ENCODE results near the gene MMRN1.

The MMRN1 gene, protein sequence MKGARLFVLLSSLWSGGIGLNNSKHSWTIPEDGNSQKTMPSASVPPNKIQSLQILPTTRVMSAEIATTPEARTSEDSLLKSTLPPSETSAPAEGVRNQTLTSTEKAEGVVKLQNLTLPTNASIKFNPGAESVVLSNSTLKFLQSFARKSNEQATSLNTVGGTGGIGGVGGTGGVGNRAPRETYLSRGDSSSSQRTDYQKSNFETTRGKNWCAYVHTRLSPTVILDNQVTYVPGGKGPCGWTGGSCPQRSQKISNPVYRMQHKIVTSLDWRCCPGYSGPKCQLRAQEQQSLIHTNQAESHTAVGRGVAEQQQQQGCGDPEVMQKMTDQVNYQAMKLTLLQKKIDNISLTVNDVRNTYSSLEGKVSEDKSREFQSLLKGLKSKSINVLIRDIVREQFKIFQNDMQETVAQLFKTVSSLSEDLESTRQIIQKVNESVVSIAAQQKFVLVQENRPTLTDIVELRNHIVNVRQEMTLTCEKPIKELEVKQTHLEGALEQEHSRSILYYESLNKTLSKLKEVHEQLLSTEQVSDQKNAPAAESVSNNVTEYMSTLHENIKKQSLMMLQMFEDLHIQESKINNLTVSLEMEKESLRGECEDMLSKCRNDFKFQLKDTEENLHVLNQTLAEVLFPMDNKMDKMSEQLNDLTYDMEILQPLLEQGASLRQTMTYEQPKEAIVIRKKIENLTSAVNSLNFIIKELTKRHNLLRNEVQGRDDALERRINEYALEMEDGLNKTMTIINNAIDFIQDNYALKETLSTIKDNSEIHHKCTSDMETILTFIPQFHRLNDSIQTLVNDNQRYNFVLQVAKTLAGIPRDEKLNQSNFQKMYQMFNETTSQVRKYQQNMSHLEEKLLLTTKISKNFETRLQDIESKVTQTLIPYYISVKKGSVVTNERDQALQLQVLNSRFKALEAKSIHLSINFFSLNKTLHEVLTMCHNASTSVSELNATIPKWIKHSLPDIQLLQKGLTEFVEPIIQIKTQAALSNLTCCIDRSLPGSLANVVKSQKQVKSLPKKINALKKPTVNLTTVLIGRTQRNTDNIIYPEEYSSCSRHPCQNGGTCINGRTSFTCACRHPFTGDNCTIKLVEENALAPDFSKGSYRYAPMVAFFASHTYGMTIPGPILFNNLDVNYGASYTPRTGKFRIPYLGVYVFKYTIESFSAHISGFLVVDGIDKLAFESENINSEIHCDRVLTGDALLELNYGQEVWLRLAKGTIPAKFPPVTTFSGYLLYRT

DNA sequence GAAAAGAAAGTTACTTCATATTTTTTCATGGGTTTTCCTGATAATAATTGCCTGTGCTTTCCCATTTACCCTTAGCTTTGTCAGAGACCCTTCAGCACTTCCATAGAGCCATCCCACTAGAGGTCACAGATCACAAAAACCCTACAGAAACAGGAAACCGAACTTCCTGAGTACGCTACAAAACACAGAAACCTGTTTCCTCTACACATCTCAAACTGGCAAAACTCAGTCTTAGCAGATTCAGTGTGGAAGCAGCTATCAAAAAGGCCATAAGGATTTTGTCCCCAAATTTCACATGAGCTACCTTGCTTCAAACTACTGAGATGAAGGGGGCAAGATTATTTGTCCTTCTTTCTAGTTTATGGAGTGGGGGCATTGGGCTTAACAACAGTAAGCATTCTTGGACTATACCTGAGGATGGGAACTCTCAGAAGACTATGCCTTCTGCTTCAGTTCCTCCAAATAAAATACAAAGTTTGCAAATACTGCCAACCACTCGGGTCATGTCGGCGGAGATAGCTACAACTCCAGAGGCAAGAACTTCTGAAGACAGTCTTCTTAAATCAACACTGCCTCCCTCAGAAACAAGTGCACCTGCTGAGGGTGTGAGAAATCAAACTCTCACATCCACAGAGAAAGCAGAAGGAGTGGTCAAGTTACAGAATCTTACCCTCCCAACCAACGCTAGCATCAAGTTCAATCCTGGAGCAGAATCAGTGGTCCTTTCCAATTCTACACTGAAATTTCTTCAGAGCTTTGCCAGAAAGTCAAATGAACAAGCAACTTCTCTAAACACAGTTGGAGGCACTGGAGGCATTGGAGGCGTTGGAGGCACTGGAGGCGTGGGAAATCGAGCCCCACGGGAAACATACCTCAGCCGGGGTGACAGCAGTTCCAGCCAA is at the start of gene MMRN1:
TSS of gene MMRN1 (plus strand) at position 206 of the 902 bp plus-strand sequence. CDS start at position 324, 118 bp downstream.
- DNase-seq (ENCODE audit: low spot score): no peak

DNA sequence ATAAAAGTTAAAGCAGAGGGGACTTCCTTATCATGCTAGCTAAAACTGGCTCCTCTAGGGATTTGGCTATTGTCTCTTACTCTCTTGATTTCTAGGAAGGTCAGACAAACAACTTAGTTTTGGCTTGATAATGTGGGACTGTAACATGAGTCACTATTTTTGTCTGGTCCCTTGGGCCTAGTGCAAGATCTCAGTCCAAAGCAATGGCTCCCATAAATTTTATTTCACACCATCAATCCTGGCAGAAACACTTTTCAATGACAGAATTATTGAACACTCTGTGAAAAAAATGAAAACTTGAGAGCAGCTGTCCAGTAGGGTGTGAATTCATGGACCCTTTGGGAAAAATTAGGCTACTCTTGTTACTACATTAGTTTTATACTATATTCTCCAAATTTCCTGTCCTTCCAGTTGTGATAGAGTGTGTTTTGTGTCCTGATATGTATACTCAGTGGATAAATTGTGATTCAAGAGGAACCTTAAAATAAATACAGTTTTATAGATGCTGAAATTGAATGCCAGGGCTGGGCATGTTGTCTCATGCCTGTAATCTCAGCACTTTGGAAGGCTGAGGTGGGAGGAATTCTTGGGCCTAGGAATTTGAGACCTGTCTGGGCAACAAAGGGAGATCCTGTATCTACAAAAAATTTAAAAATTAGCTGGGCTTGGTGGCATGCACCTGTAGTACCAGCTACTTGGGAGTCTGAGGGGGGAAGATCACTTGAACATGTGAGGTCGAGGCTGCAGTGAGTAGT is 46.9 kb upstream of the MMRN1 start:
- no peak for DNase-seq (ENCODE audit: low spot score)

- DNase-seq (ENCODE audit: low spot score): no peak
Measured at GRCh38 chr4:89855236-89855635, 39.4 kb upstream of the MMRN1 start.

DNA sequence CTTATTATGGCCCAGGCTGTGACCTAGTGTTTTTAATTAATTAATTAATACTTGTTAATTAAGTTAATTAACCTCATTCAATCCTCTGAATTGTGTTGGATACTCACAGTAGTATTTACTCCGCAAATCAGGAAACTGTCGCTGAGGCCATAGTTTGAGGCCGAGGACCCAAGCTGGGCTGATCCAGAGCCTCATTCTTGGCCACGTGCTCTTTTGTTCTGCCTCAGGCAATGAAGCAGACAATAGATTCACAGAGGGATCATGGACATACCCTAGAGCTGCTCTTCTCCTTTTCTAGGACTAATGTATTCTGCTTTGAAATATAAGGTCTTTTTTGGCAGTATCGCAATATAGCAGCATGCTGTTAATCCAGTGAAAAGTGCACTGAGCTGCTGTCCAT is 33.7 kb upstream of the MMRN1 start:
- DNase-seq (ENCODE audit: low spot score): no peak

DNA sequence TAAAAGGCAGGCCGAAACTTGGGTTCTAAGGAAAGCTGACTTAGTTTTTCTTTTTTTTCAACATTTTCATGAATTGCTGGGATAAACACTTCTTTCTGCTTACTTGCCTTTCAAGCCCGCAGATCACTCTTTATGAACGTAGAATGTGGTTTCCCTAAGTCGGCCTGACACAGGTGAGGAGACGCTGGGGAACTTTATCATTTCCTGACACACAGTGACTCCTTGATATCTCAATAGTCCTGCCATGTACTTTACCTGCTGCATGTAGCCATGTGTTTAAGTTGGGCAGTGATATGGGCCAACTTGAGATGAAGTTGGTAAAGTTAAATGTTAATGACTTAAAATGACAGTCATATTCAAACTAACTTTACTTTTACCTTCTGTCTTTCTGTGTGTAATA is 31.1 kb upstream of the MMRN1 start:
- DNase-seq (ENCODE audit: low spot score): no peak

- no peak for DNase-seq (ENCODE audit: low spot score)
Measured at GRCh38 chr4:89868276-89868675, 26.4 kb upstream of the MMRN1 start.

GRCh38 chr4:89868999-89869589 is 25.6 kb upstream of the MMRN1 start:
- DNase-seq (ENCODE audit: low spot score): no peak

DNA sequence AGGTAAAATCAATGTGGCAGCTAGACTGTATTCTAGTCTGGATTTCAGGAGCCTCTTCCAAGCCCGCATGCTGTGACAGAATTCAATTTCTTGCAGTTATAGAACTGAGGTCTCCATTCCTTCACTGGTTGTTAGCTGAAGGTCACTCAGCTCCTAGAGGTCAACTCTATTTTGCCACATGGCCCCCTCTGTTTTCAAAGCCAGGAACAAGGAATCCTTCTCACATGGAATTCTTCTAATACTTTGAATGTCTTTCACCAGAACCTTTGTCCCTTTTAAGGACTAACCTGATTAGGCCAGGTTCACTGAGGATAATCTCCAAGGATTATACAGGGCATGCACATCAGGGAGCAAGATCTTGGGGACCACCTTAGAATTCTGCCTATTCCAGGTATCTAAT is 23.4 kb upstream of the MMRN1 start:
- no peak for DNase-seq (ENCODE audit: low spot score)

DNA sequence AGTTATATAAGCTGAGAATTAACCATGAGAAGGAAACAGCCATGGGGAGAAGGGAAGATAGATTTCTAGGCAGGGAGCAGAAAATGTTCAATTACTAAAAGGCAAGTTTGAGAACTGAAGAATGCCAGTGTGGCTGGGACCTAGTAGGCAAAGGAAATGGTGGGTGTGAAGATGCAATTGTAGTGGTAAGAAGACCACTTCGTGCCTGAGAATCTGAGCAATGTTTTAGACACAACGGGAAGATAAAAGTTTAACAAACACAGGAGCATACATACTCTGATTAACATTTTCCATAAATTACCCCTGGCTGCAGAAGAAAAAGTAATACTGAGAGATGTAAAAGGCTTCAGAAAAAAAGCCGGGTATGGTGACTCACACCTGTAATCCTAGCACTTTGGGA is 18.1 kb upstream of the MMRN1 start:
- no peak for DNase-seq (ENCODE audit: low spot score)

DNA sequence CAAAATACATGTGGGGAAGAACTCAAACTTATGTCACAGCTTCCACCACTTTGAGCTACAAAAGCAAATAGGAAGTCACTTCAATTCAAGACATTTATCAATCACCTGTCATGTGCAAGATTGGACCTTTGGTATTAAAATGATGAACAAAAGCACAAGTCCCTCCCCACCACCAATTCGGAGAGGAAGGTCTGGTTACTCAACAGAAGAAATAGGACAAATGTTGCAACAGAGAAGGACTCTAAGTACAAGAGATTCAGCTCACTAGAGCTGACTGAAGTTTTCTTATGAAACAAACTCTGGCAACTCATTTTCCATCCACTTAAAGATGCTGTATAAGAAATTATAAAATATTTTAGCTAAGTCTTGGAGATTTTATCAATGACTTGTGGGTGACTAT is 16.0 kb upstream of the MMRN1 start:
- DNase-seq (ENCODE audit: low spot score): no peak

GRCh38 chr4:89879215-89879614 is 15.4 kb upstream of the MMRN1 start:
- DNase-seq (ENCODE audit: low spot score): no peak

DNA sequence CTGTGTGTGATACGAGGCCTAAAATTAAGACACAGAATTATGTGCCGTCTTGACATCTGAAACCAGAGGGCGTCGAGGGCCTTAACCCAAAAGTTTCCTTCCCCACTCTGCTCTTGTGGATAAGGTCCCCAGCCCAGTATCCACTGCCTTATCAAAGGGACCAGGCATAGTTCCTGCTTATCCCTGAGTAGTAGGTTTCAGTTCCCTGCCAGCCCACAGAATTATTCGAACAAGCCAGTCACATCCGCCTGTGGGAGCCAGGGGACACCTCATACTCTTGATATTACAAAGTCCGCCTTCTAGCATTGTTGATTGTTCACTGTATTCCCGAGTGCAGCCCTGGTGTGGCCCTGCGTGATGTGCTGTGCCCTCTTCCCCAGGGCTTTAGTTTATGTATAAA is 5.4 kb upstream of the MMRN1 start:
- no peak for DNase-seq (ENCODE audit: low spot score)

DNA sequence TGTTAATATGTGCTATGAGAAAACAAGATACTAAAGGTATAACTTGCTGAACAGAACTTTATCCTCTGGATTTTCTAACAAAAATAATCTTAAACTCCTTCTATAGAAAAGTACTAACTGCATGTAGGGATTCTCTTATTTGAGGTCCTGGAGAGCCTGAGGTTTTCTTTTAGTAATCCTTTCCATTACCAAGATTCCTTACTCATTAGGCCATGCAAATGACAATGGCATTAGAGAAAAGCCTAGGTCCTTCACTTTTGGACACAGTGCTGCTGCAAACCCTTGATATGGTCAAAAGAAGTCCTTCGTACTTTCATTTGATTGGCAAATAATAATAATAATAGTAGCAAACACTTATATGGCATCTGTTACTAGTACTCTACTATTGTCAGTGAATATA is 3.2 kb downstream of the MMRN1 start:
- no peak for DNase-seq (ENCODE audit: low spot score)

DNA sequence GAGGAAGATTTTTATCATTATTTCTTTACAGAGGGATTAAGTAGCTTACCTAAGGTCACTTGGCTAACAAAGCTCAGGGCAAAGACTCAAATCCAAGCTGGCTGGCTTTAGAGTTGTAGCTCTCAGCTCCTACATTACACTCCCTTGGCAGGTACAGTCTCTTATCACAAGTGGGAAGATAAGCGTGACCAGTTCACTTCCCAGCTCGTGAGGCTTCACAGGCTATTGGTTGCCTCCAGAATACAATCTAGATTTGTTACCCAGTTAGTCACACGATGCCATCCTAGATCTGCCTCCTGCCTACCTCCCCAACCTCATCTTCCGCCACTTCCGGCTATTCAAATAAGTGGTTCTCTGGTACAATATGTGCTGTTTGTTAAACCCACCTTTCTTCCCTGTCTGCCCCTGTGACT is 3.7 kb downstream of the MMRN1 start:
- no peak for DNase-seq (ENCODE audit: low spot score)

GRCh38 chr4:89899152-89899551 is 4.5 kb downstream of the MMRN1 start:
- no peak for DNase-seq (ENCODE audit: low spot score)

- DNase-seq (ENCODE audit: low spot score): no peak
Measured at GRCh38 chr4:89899854-89900253, 5.2 kb downstream of the MMRN1 start.

DNA sequence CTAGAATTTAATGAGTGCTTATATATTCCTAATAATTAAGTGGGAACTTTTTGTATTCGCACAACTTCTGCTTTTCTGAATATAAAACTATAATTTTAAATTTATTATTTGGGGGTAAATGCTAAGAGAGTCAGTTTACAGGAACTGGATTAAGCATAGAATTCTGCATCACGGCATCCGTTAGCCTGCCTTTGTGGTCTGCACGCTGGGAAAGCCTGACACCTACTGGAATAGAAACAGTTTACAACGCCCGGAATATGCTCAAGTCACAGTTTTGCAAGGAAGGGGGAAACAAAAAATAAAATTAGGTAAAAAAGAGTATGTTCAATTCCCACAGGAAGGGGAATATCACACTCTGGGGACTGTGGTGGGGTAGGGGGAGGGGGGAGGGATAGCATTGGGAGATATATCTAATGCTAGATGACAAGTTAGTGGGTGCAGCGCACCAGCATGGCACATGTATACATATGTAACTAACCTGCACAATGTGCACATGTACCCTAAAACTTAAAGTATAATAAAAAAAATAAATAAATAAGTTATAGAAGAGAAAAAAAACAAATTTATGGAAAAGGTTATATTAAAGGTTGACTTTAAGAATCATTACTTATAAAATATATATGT is 7.3 kb downstream of the MMRN1 start:
- peak; percentile 55 for DNase-seq (ENCODE audit: low spot score)

GRCh38 chr4:89904524-89904923 is 9.9 kb downstream of the MMRN1 start:
- no peak for DNase-seq (ENCODE audit: low spot score)

- DNase-seq (ENCODE audit: low spot score): no peak
Measured at GRCh38 chr4:89906316-89906715, 11.7 kb downstream of the MMRN1 start.

Data from AG08396 (cell line).